WTC11 (cell line): ENCODE results near the gene TGM1.

Experiments used
- CTCF ChIP-seq: fragments of 200-600 bp; IDR thresholded peaks from 2 replicates; pipeline ENCODE4 v1.8.0; 2022; ENCODE audit warnings: antibody characterized with exemption
- ESRRA ChIP-seq: sonication (generic); formaldehyde crosslinking; IDR thresholded peaks from 2 replicates; pipeline ENCODE4 v1.8.1; 2022; ENCODE audit warnings: mild to moderate bottlenecking, missing genetic modification reagents, borderline replicate concordance
- JUN ChIP-seq: sonication (generic); formaldehyde crosslinking; IDR thresholded peaks from 2 replicates; pipeline ENCODE4 v1.8.0; 2023; ENCODE audit warnings: mild to moderate bottlenecking, missing genetic modification reagents
- NR2C2 ChIP-seq: sonication (generic); formaldehyde crosslinking; IDR thresholded peaks from 2 replicates; pipeline ENCODE4 v1.8.0; 2022; ENCODE audit warnings: mild to moderate bottlenecking, missing genetic modification reagents
- SOX15 ChIP-seq: fragments of 250-450 bp; sonication (Bioruptor Pico); IDR thresholded peaks from 2 replicates; pipeline ENCODE4 v1.9.0; 2021; ENCODE audit warnings: mild to moderate bottlenecking

DNA sequence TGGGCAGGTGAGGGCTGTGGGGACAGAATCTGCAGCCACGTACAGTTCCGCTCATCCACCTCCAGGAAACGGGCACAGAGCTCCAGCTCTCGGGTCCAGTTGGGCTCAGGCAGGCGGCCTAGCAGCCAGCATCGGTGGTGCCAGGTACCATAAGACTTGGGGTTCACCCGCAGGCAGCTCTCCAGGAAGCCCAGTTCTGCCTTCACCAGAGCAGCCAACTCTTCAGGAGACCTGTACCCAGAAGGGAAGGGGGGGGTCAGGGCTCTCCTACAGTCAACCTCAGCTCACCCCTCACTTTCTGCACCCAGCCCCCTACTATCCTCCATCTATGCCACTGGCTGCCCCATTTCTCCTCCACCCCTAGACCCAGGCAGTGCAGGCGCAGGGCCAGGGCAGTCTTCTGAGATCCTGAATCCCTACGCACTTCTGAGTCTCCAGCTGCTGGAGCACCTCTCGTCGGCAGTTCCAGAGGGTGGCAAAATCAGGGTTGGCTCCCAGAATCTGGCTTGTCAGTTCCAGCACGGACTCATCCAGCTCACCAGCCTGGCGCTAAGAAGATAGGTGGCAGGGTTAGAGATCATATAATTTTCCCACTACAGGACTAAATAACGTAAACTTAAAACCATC, 7.0 kb upstream of the TGM1 start:
- no peak for TF ChIP-seq CTCF
- no peak for TF ChIP-seq NR2C2 (CRISPR knock-in tag)
- no peak for TF ChIP-seq SOX15 (CRISPR knock-in tag)
- no peak for TF ChIP-seq JUN (CRISPR knock-in tag)
- no peak for TF ChIP-seq ESRRA (CRISPR knock-in tag)
